Measurements from ENCODE around the gene FOXF1.

- TF ChIP-seq, protein P1, sequence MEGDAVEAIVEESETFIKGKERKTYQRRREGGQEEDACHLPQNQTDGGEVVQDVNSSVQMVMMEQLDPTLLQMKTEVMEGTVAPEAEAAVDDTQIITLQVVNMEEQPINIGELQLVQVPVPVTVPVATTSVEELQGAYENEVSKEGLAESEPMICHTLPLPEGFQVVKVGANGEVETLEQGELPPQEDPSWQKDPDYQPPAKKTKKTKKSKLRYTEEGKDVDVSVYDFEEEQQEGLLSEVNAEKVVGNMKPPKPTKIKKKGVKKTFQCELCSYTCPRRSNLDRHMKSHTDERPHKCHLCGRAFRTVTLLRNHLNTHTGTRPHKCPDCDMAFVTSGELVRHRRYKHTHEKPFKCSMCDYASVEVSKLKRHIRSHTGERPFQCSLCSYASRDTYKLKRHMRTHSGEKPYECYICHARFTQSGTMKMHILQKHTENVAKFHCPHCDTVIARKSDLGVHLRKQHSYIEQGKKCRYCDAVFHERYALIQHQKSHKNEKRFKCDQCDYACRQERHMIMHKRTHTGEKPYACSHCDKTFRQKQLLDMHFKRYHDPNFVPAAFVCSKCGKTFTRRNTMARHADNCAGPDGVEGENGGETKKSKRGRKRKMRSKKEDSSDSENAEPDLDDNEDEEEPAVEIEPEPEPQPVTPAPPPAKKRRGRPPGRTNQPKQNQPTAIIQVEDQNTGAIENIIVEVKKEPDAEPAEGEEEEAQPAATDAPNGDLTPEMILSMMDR (IDR thresholded peaks at IDR 0.05): no peak
- TF ChIP-seq ZFX (IDR thresholded peaks at IDR 0.05; ENCODE audit: borderline replicate concordance): no peak
Observed at GRCh38 chr16:86558355-86559193, 48.2 kb downstream of the FOXF1 start.

Data from 22Rv1 (cell line).